Transverse colon (tissue), 4 donors: Measurements from ENCODE around the gene MAPKBP1. TPM values are rescaled to one million over a fixed set of nuclear protein-coding genes. Genes with fewer than 3 reads are reported as not detected.

Experiments
- DNase-seq: peaks from one replicate; pipeline ENCODE4 v3.0.0-alpha.2; 2019
- H3K27ac ChIP-seq, 4 donors: fragments of 200-600 bp; sonication (generic); 2 replicates each; pipeline ENCODE4 v1.5.1; 2016 to 2018; ENCODE audit warnings: inconsistent platforms in 4 of 4
- H3K27me3 ChIP-seq: fragments of 200-600 bp; sonication (generic); 2 replicates; pipeline ENCODE4 v1.5.1; 2017; ENCODE audit warnings: inconsistent platforms
- H3K36me3 ChIP-seq, 4 donors: fragments of 200-600 bp; sonication (generic); 2 replicates each; pipeline ENCODE4 v1.5.1; 2017 to 2019; ENCODE audit warnings: inconsistent platforms in 4 of 4
- H3K4me1 ChIP-seq, 4 donors: fragments of 200-600 bp; sonication (generic); 2 replicates each; pipeline ENCODE4 v1.5.1; 2017 to 2020; ENCODE audit warnings: inconsistent platforms in 4 of 4
- H3K4me3 ChIP-seq, 4 donors: fragments of 200-600 bp; sonication (generic); 1 replicate in 1 of 4; 2 replicates in 3 of 4; pipeline versions ENCODE4 v1.5.1 to v1.6.1; 2017 to 2019; ENCODE audit warnings: inconsistent platforms in 4 of 4
- H3K9me3 ChIP-seq, 2 donors: fragments of 200-600 bp; sonication (generic); 2 replicates each; pipeline ENCODE4 v1.5.1; 2017 to 2019; ENCODE audit warnings: inconsistent platforms in 2 of 2
- CTCF ChIP-seq, 5 experiments: fragments of 200-600 bp in 3 of 5; fragments of 450-650 bp in 2 of 5; sonication (generic) in 3 of 5; IDR thresholded peaks; 1 replicate in 2 of 5; 2 replicates in 3 of 5; pipeline ENCODE4 v1.5.1; 2016 to 2017; ENCODE audit warnings: antibody characterized with exemption in 5 of 5, inconsistent platforms in 3 of 5, mild to moderate bottlenecking in 2 of 5, moderate library complexity in 1 of 5
- EP300 ChIP-seq: sonication (generic); formaldehyde crosslinking; IDR thresholded peaks from one replicate; pipeline ENCODE4 v1.6.1; 2017; ENCODE audit warnings: antibody characterized with exemption, low read depth
- POLR2A ChIP-seq: fragments of 450-650 bp; IDR thresholded peaks from one replicate; pipeline ENCODE4 v1.6.1; 2016; ENCODE audit warnings: antibody characterized with exemption, mild to moderate bottlenecking, moderate library complexity
- POLR2AphosphoS5 ChIP-seq, 3 donors: sonication (generic); formaldehyde crosslinking; IDR thresholded peaks; one replicate each; pipeline ENCODE4 v1.6.1; 2016; ENCODE audit warnings: antibody characterized with exemption in 3 of 3
- WGBS, 2 donors: methylation state at CpG; one replicate each; pipeline ENCODE4 v1.1.5; 2018; ENCODE audit warnings: low coverage in 1 of 2; 5-methylcytosine and 5-hydroxymethylcytosine counted together
- in situ Hi-C, 4 donors: fragments of 200-750 bp; cut with MboI; loops; one replicate each; pipeline versions ENCODE4 v1.15.0 to v1.15.1; 2017; ENCODE audit warnings: low sequenced_read_pairs in 3 of 4, low pct_ligation_motif_present in 1 of 4, low pct_unique_long_range_greater_than_20kb in 1 of 4
- intact Hi-C: fragments of 100-400 bp; cut with DNase I; formaldehyde crosslinking; loops from one replicate; pipeline ENCODE4 v1.15.1; 2023; ENCODE audit warnings: low total_unique reads
- total RNA-seq, 4 donors: library from RNA; depleted of rRNA; stranded (reverse); fragments of >200 nt; gene quantifications; one replicate each; pipeline ENCODE4 v1.1.0, GENCODE V29; 2016

MAPKBP1 gene
- total RNA-seq, 4 donors from 2014 or later = 16.0 to 36.4 (median 16.8) TPM

DNA sequence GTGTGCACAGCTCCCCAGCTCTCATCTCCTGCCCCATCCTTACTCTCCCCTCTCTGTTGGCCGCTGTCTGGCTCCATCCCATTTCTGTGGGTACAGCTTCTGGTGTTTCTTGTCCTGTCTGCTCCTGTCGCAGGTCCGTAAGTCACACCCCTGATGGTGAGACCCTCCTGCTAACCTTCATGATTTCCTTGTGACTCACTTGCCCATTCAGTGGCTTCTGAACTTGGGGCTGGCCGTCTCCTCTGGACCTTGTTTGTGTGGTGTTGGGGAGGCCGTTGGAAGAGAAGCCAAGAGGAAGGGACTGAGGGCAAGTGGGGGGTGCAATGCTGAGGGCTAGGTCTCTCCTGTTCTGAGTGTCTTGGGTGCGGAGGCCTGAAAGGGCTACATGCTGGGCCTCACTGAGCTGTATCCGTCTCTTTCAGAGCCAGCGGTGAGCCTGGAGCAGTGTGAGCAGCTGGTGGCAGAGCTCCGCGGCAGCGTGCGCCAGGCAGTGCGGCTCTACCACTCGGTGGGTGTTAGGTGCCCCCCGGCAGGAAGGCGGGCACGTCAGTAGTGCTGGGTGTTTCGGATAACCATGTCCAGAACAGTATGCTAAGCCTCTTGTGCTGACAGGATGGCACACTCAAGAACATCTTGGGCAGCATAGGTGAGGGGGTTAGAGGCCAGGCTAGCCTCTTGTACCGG, 49.9 kb downstream of the MAPKBP1 start:
- H3K4me3 ChIP-seq = no peak overlapping the region
- H3K27me3 ChIP-seq = no peaks in the 10 kb centered on the region
- no peak for DNase-seq
- H3K27ac ChIP-seq = no peak overlapping the region
- TF ChIP-seq EP300 (no peak), POLR2A (no peak), CTCF (IDR thresholded peaks at IDR 0.05) (no peak), POLR2AphosphoS5 (IDR thresholded peaks at IDR 0.05) (no peak)
- intact Hi-C loops (no loop called here), in situ Hi-C loops (loop anchor here in 2 of 4 donors (25.0 kb wide), 1 partner anchor 212 kb away; no protein-coding TSS in a partner anchor)
- H3K36me3 ChIP-seq = no peaks in the 10 kb centered on the region
- WGBS, 2 donors = 80 to 94% methylated on average over 1 to 19 of the region's 19 CpGs
- peaks cover 9 to 14% (median 12%) of the 10 kb centered on the region in 4 donors for H3K4me1 ChIP-seq
- no peaks in the 10 kb centered on the region for H3K9me3 ChIP-seq

GRCh38 chr15:41825145-41825544, 50.9 kb downstream of the MAPKBP1 start:
- Histone ChIP-seq H3K4me3 (no peak overlapping the region), H3K36me3 (no peaks in the 10 kb centered on the region), H3K9me3 (no peaks in the 10 kb centered on the region), H3K27me3 (no peaks in the 10 kb centered on the region), H3K27ac (no peak overlapping the region), H3K4me1 (peaks cover 9 to 18% (median 12%) of the 10 kb centered on the region in 4 donors)
- WGBS, 2 donors = 90% methylated on average over 10 of the region's 10 CpGs; no CpG with 5 or more reads in 1 of the 2 donors
- in situ Hi-C loops = no loop called here
- no peak for DNase-seq
- no peak for TF ChIP-seq CTCF (IDR thresholded peaks at IDR 0.05)
- no peak for TF ChIP-seq EP300
- TF ChIP-seq POLR2AphosphoS5 (IDR thresholded peaks at IDR 0.05) = no peak
- no peak for TF ChIP-seq POLR2A
- intact Hi-C loops = no loop called here

GRCh38 chr15:41825572-41826535, 51.6 kb downstream of the MAPKBP1 start:
- TF ChIP-seq POLR2AphosphoS5 (IDR thresholded peaks at IDR 0.05) = no peak
- no peak for TF ChIP-seq CTCF (IDR thresholded peaks at IDR 0.05)
- no peak for TF ChIP-seq POLR2A
- no peak for TF ChIP-seq EP300
- 89% methylated on average over 12 of the region's 13 CpGs; no CpG with 5 or more reads in 1 of the 2 donors for WGBS, 2 donors
- no peaks in the 10 kb centered on the region for H3K36me3 ChIP-seq

GRCh38 chr15:41827290-41827879, 53.1 kb downstream of the MAPKBP1 start:
- Histone ChIP-seq H3K4me1 (peaks cover 9 to 18% (median 12%) of the 10 kb centered on the region in 4 donors), H3K36me3 (no peaks in the 10 kb centered on the region), H3K27me3 (no peaks in the 10 kb centered on the region), H3K4me3 (peak overlapping the region; percentile 48 to 95 (median 70)), H3K9me3 (no peaks in the 10 kb centered on the region), H3K27ac (peak overlapping the region; percentile 81 to 90 (median 86))
- in situ Hi-C loops = no loop called here
- intact Hi-C loops = no loop called here
- 2 to 40% methylated on average over 1 to 30 of the region's 37 CpGs for WGBS, 2 donors
- DNase-seq = peak; percentile 44
- no peak for TF ChIP-seq CTCF (IDR thresholded peaks at IDR 0.05)
- TF ChIP-seq EP300 = no peak
- TF ChIP-seq POLR2A = no peak
- TF ChIP-seq POLR2AphosphoS5 (IDR thresholded peaks at IDR 0.05) = no peak

More at GRCh38 chr15:41825572-41826535, 51.6 kb downstream of the MAPKBP1 start:
- no peak for DNase-seq
- Histone ChIP-seq H3K27me3 (no peaks in the 10 kb centered on the region), H3K4me3 (no peak overlapping the region), H3K9me3 (no peaks in the 10 kb centered on the region), H3K4me1 (peaks cover 9 to 18% (median 12%) of the 10 kb centered on the region in 4 donors), H3K27ac (no peak overlapping the region)
- in situ Hi-C loops = no loop called here
- intact Hi-C loops = no loop called here
